C4-2B (cell line): Measurements from ENCODE around the gene HACD4.

ENCODE experiments used
- H3K27ac ChIP-seq: fragments of 450-650 bp; 2 replicates; pipeline ENCODE4 v1.5.1; 2017
- CTCF ChIP-seq: fragments of 450-650 bp; conservative IDR thresholded peaks from 2 replicates; pipeline ENCODE4 v1.5.1; 2017; ENCODE audit warnings: mild to moderate bottlenecking
- ZFX ChIP-seq: fragments of 450-650 bp; IDR thresholded peaks from 2 replicates; pipeline ENCODE4 v1.6.1; 2017

Gene HACD4

GRCh38 chr9:20996809-20997208 is 34.6 kb downstream of the HACD4 start:
- TF ChIP-seq CTCF = no peak
- no peak for TF ChIP-seq ZFX
- no peak overlapping the region for H3K27ac ChIP-seq

GRCh38 chr9:20995616-20996015 is 35.8 kb downstream of the HACD4 start:
- H3K27ac ChIP-seq = no peak overlapping the region
- TF ChIP-seq ZFX = no peak
- TF ChIP-seq CTCF = no peak

GRCh38 chr9:20994486-20994885 is 37.0 kb downstream of the HACD4 start:
- H3K27ac ChIP-seq = no peak overlapping the region
- no peak for TF ChIP-seq CTCF
- TF ChIP-seq ZFX = no peak

- no peak for TF ChIP-seq ZFX
- no peak for TF ChIP-seq CTCF
- H3K27ac ChIP-seq = no peak overlapping the region
These were observed 40.6 kb downstream of the HACD4 start for GRCh38 chr9:20990867-20991266.

- no peak overlapping the region for H3K27ac ChIP-seq
- TF ChIP-seq CTCF (no peak), ZFX (no peak)
These were observed 41.5 kb downstream of the HACD4 start for GRCh38 chr9:20989923-20990341.

GRCh38 chr9:20988671-20989315 is 42.6 kb downstream of the HACD4 start:
- no peak overlapping the region for H3K27ac ChIP-seq
- TF ChIP-seq ZFX (no peak), CTCF (no peak)

- H3K27ac ChIP-seq = no peak overlapping the region
- TF ChIP-seq CTCF = no peak
- no peak for TF ChIP-seq ZFX
These were observed 43.4 kb downstream of the HACD4 start for GRCh38 chr9:20988061-20988460.
